Kidney tubule cell (primary cell): ENCODE measurements around the gene FBN1.
A peak's percentile ranks its signal among the peaks of the same experiment; 100 is the strongest.

Source experiments
- DNase-seq: peaks from one replicate; pipeline ENCODE4 v3.0.0-alpha.2; 2018; ENCODE audit warnings: low spot score

The FBN1 gene

GRCh38 chr15:48645558-48646330 lies at the start of gene FBN1:
FBN1 (minus strand) TSS chr15:48645709; CDS start chr15:48644769, 940 bp downstream.
- DNase-seq, result peak; percentile 91

GRCh38 chr15:48693484-48693883 lies 48.0 kb upstream of the FBN1 start:
- peak; percentile 71 for DNase-seq

- no peak for DNase-seq
Measured at GRCh38 chr15:48688493-48688892, 43.0 kb upstream of the FBN1 start.

- DNase-seq, result peak; percentile 31
Measured at GRCh38 chr15:48683991-48684765, 38.7 kb upstream of the FBN1 start.

- DNase-seq, result peak; percentile 31
Measured at GRCh38 chr15:48682942-48683651, 37.6 kb upstream of the FBN1 start.

- DNase-seq, result no peak
Measured at GRCh38 chr15:48681353-48681752, 35.8 kb upstream of the FBN1 start.

GRCh38 chr15:48680841-48681240 lies 35.3 kb upstream of the FBN1 start:
- peak; percentile 20 for DNase-seq

- DNase-seq, result no peak
Measured at GRCh38 chr15:48679952-48680351, 34.4 kb upstream of the FBN1 start.

GRCh38 chr15:48678851-48679250 lies 33.3 kb upstream of the FBN1 start:
- no peak for DNase-seq

GRCh38 chr15:48677821-48678220 lies 32.3 kb upstream of the FBN1 start:
- no peak for DNase-seq

GRCh38 chr15:48675436-48675835 lies 29.9 kb upstream of the FBN1 start:
- no peak for DNase-seq

- no peak for DNase-seq
Measured at GRCh38 chr15:48674876-48675275, 29.4 kb upstream of the FBN1 start.

- no peak for DNase-seq
Measured at GRCh38 chr15:48672206-48672605, 26.7 kb upstream of the FBN1 start.

- DNase-seq, result peak; percentile 26
Measured at GRCh38 chr15:48671103-48672022, 25.9 kb upstream of the FBN1 start.

- no peak for DNase-seq
Measured at GRCh38 chr15:48667701-48668100, 22.2 kb upstream of the FBN1 start.

GRCh38 chr15:48664436-48664835 lies 18.9 kb upstream of the FBN1 start:
- DNase-seq, result peak; percentile 76

- no peak for DNase-seq
Measured at GRCh38 chr15:48657950-48658591, 12.6 kb upstream of the FBN1 start.

- no peak for DNase-seq
Measured at GRCh38 chr15:48654801-48655200, 9.3 kb upstream of the FBN1 start.

- no peak for DNase-seq
Measured at GRCh38 chr15:48653913-48654670, 8.6 kb upstream of the FBN1 start.

GRCh38 chr15:48653216-48653615 lies 7.7 kb upstream of the FBN1 start:
- DNase-seq, result no peak
